Measurements from ENCODE around the gene EPS8L3.
"Not testable (repeated sequence)": the region's sequence is repeated elsewhere in the genome, so short reads cannot be mapped to it uniquely, and the experiment has no call there.

- TF ChIP-seq EZH2 (IDR thresholded peaks at IDR 0.05; ENCODE audit: insufficient read depth, poor library complexity, severe bottlenecking); EZH2phosphoT487 (IDR thresholded peaks at IDR 0.05; ENCODE audit: insufficient read depth, low read depth): not testable (repeated sequence)
These were observed 53.9 kb downstream of the EPS8L3 start for GRCh38 chr1:109709822-109710221.

Data from GM23248 (cell line).